AG09319 (cell line): ENCODE measurements around the gene TIAL1.

Experiments used
- DNase-seq: peaks from one replicate; pipeline ENCODE4 v3.0.0-alpha.2; 2010; ENCODE audit warnings: low read depth; ENCODE audit errors: extremely low read depth
- CTCF ChIP-seq: IDR thresholded peaks from 2 replicates; pipeline ENCODE4 v1.5.1; 2011; ENCODE audit warnings: low read depth, mild to moderate bottlenecking, inconsistent platforms, low read length, moderate library complexity

TIAL1 gene

GRCh38 chr10:119611433-119611832, 14.7 kb upstream of the TIAL1 start:
- no peak for TF ChIP-seq CTCF
- DNase-seq, result no peak

DNA sequence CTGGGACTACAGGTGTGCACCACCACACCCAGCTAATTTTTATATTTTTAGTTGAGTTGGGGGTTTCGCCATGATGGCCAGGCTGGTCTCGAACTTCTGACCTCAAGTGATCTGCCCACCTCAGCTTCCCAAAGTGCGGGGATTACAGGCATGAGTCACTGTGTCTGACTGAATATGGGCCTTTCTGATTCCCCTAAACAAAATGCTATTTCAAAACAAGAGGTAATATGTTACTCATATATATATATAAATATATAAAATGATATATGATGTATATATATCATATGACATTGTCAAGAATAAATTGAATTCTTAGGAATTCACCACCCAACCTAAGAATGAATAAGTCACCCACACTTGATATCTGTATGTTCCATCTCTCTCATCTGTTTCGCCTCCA, 12.8 kb upstream of the TIAL1 start:
- no peak for TF ChIP-seq CTCF
- no peak for DNase-seq

DNA sequence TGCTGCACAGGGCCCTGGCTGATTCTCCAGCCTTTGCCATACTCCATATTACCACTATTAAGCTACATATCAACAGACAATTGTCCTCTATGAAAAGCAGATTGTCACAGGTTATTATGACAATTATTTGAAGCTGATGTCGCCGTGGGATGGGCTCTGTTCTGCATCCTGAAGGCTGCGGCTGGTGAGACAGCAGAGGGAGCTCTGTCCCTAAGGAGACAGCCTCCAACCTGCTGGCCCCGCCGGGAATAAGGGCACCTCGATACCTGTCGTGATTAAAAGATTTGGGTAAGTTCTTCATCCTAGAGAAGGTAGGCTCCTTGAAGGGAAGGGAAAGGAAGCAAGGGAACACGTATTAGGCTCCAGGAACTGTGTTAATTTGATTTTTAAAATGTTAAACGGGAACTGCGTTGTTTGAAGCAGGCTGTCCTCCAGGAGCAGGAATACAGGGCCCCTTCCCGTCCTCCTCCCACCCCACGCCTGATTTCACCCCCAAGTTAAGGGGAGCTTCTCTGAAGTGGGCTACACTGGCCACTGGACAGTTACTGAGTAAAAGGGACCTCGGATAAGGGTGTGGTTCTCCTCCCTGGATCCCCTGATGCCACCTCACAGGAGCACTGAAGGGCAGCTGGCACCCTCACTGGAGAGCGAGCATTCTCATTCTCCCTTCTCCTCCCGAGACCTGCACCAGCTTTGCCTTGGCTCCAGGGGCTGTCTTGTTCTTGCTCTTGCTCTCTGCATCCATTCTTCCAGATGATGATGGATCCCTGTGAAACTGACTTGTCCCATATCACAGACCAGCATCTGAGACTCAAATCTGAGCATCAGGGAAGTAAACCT, 11.8 kb upstream of the TIAL1 start:
- TF ChIP-seq CTCF, result peak; percentile 75
- no peak for DNase-seq

DNA sequence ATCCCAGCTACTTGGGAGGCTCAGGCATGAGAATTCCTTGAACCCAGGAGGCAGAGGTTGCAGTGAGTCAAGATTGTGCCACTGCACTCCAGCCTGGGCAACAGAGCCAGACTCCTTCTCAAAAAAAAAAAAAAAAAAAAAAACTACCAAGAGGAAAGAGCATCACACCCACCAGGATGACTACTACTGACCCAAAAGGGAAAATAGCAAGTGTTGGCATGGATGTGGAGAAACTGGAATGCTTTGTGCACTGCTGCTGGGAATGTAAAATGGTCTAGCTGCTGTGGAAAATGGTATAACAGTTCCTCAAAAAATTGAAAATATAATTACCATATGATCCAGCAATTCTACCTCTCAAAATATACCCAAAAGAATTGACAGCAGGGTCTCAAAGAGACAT, 7.7 kb upstream of the TIAL1 start:
- no peak for TF ChIP-seq CTCF
- no peak for DNase-seq

- no peak for DNase-seq
- peak; percentile 67 for TF ChIP-seq CTCF
These were observed 5.7 kb upstream of the TIAL1 start for GRCh38 chr10:119602241-119603095.

DNA sequence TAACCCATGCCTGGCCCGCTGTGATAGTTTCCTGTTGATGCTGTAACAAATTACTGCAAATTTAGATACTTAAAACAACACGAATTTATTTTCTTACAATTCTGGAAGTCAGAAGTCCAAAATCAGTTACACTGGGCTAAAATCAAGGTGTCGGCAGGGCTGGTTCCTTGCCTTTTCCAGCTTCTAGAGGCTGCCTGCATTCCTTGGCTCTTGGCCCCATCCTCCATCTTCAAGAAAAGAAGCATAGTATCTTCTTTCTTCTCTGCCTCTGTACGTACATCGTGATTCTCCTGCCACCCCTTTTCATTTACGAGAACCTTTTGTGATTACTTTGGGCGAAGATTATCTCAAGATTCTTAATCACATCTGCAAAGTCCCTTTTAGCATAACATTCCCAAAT, 1.6 kb upstream of the TIAL1 start:
- no peak for TF ChIP-seq CTCF
- DNase-seq, result no peak
